SK-N-SH (cell line): ENCODE measurements around the gene KIAA1191. TPM values are rescaled to one million over a fixed set of nuclear protein-coding genes. Genes with fewer than 3 reads are reported as not detected.

Source experiments
- CTCF ChIA-PET: fragments of 300-600, 350-600 bp; formaldehyde crosslinking; extraction: SDS; loops from one replicate; lab custom pipeline; 2021; lab: Yijun Ruan, JAX
- POLR2A ChIA-PET: fragments of 350-600 bp; sonication (Branson Sonifier 250); formaldehyde crosslinking; extraction: SDS; loops from one replicate; lab custom pipeline; 2020; ENCODE audit warnings: antibody characterized with exemption, inconsistent platforms; lab: Yijun Ruan, JAX
- DNase-seq: peaks from one replicate; pipeline ENCODE4 v3.0.0; 2012
- H2AFZ ChIP-seq: fragments of 200-600 bp; sonication (generic); 2 replicates; pipeline ENCODE4 v1.8.1; 2016; ENCODE audit warnings: antibody characterized with exemption, mild to moderate bottlenecking, low read depth
- H3F3A ChIP-seq: fragments of 200-600 bp; sonication (generic); replicated peaks from 2 replicates; pipeline ENCODE3; 2016; ENCODE audit warnings: antibody characterized with exemption, mild to moderate bottlenecking; ENCODE audit not compliant: insufficient read depth
- H3K27ac ChIP-seq, 2 experiments: fragments of 200-500 bp in 1 of 2; fragments of 200-600 bp in 1 of 2; sonication (Bioruptor generic) in 1 of 2; sonication (generic), shearing (Covaris generic) in 1 of 2; 2 replicates each; pipeline versions ENCODE4 v1.5.1 to v1.6.1; 2014 to 2016; ENCODE audit warnings: low read depth in 2 of 2, inconsistent platforms in 1 of 2, low read length in 1 of 2, mild to moderate bottlenecking in 1 of 2, mixed read lengths in 1 of 2
- H3K27me3 ChIP-seq: fragments of 200-600 bp; sonication (generic), shearing (Covaris generic); 2 replicates; pipeline ENCODE4 v1.6.1; 2016; ENCODE audit warnings: mixed run types; ENCODE audit not compliant: insufficient read depth
- H3K36me3 ChIP-seq, 2 experiments: fragments of 200-500 bp in 1 of 2; fragments of 200-600 bp in 1 of 2; sonication (Bioruptor generic) in 1 of 2; sonication (generic) in 1 of 2; replicated peaks in 1 of 2; 2 replicates each; pipeline versions ENCODE3 to v1.5.1; 2014 to 2016; ENCODE audit warnings: low read length in 1 of 2, mild to moderate bottlenecking in 1 of 2; ENCODE audit not compliant: insufficient read depth in 2 of 2, control insufficient read depth in 1 of 2
- H3K4me1 ChIP-seq, 2 experiments: fragments of 200-500 bp in 1 of 2; fragments of 200-600 bp in 1 of 2; sonication (Bioruptor generic) in 1 of 2; sonication (generic), shearing (Covaris generic) in 1 of 2; 2 replicates each; pipeline versions ENCODE4 v1.5.1 to v1.6.1; 2014 to 2016; ENCODE audit warnings: low read depth in 1 of 2, low read length in 1 of 2, mixed run types in 1 of 2; ENCODE audit not compliant: insufficient read depth in 2 of 2, control insufficient read depth in 1 of 2
- H3K4me2 ChIP-seq: fragments of 200-600 bp; sonication (generic), shearing (Covaris generic); 2 replicates; pipeline ENCODE4 v1.6.1; 2017; ENCODE audit warnings: mixed run types
- H3K4me3 ChIP-seq, 2 experiments: fragments of 200-500 bp in 1 of 2; fragments of 200-600 bp in 1 of 2; sonication (Bioruptor generic) in 1 of 2; sonication (generic), shearing (Covaris generic) in 1 of 2; 2 replicates each; pipeline versions ENCODE4 v1.5.1 to v1.8.1; 2014 to 2016; ENCODE audit warnings: low read depth in 2 of 2, inconsistent platforms in 1 of 2, low read length in 1 of 2, mild to moderate bottlenecking in 1 of 2, mixed read lengths in 1 of 2, moderate library complexity in 1 of 2
- H3K79me2 ChIP-seq: fragments of 200-600 bp; sonication (generic); 2 replicates; pipeline ENCODE4 v1.8.1; 2017; ENCODE audit warnings: mild to moderate bottlenecking; ENCODE audit not compliant: insufficient read depth
- H3K9ac ChIP-seq: fragments of 200-600 bp; sonication (generic); 2 replicates; pipeline ENCODE4 v1.6.1; 2017; ENCODE audit warnings: mixed run types
- H3K9me2 ChIP-seq: fragments of 200-600 bp; sonication (generic); 2 replicates; pipeline ENCODE4 v1.6.1; 2017; ENCODE audit warnings: mixed run types
- H3K9me3 ChIP-seq: fragments of 200-600 bp; sonication (generic); 2 replicates; pipeline ENCODE4 v1.6.1; 2017; ENCODE audit warnings: mixed run types, mild to moderate bottlenecking, moderate library complexity
- H4K20me1 ChIP-seq: fragments of 200-600 bp; sonication (generic); 2 replicates; pipeline ENCODE4 v1.6.1; 2017; ENCODE audit warnings: mild to moderate bottlenecking, mixed run types; ENCODE audit not compliant: insufficient read depth
- CHD2 ChIP-seq: fragments of 150-350 bp; IDR thresholded peaks from 2 replicates; pipeline ENCODE4 v1.6.1; 2018; ENCODE audit warnings: low read length; ENCODE audit not compliant: partially characterized antibody
- FOSL2 ChIP-seq: IDR thresholded peaks from 2 replicates; pipeline ENCODE4 v1.4.0; 2012; ENCODE audit warnings: low read depth, mild to moderate bottlenecking, moderate library complexity, borderline replicate concordance
- GABPA ChIP-seq: IDR thresholded peaks from 2 replicates; pipeline ENCODE4 v1.4.0; 2012; ENCODE audit warnings: low read depth, mild to moderate bottlenecking
- MXI1 ChIP-seq: IDR thresholded peaks from 2 replicates; pipeline ENCODE4 v1.6.1; 2012; ENCODE audit warnings: mild to moderate bottlenecking, low read depth, low read length, improper control_type of control experiment
- NRF1 ChIP-seq: IDR thresholded peaks from 2 replicates; pipeline ENCODE4 v1.6.1; 2012; ENCODE audit warnings: low read depth, mild to moderate bottlenecking, low read length
- RAD21 ChIP-seq: IDR thresholded peaks from 2 replicates; pipeline ENCODE4 v1.6.1; 2012; ENCODE audit warnings: mild to moderate bottlenecking, low read length
- RCOR1 ChIP-seq: fragments of 150-350 bp; IDR thresholded peaks from 2 replicates; pipeline ENCODE4 v1.6.1; 2017; ENCODE audit warnings: antibody characterized with exemption, low read length
- RFX5 ChIP-seq: IDR thresholded peaks from 2 replicates; pipeline ENCODE4 v1.6.1; 2012; ENCODE audit warnings: mild to moderate bottlenecking, improper control_type of control experiment, low read length
- RXRA ChIP-seq: IDR thresholded peaks from 2 replicates; pipeline ENCODE4 v1.4.0; 2012; ENCODE audit warnings: low read depth, mild to moderate bottlenecking, borderline replicate concordance
- SMC3 ChIP-seq: IDR thresholded peaks from 2 replicates; pipeline ENCODE4 v1.6.1; 2012; ENCODE audit warnings: low read depth, low read length, improper control_type of control experiment
- TAF1 ChIP-seq: IDR thresholded peaks from 2 replicates; pipeline ENCODE4 v1.6.1; 2012; ENCODE audit warnings: low read depth, mild to moderate bottlenecking, low read length, moderate library complexity, borderline replicate concordance
- TCF12 ChIP-seq: IDR thresholded peaks from 2 replicates; pipeline ENCODE4 v1.4.0; 2012
- TEAD4 ChIP-seq: IDR thresholded peaks from 2 replicates; pipeline ENCODE4 v1.4.0; 2012; ENCODE audit warnings: mild to moderate bottlenecking, borderline replicate concordance; ENCODE audit not compliant: insufficient read depth
- YY1 ChIP-seq: IDR thresholded peaks from 2 replicates; pipeline ENCODE4 v1.4.0; 2012; ENCODE audit warnings: low read depth, mild to moderate bottlenecking
- WGBS: methylation state at CpG from one replicate; pipeline ENCODE4 v1.1.6; 2017; ENCODE audit warnings: low lambda C conversion rate; 5-methylcytosine and 5-hydroxymethylcytosine counted together
- polyA plus RNA-seq, 3 experiments: library from polyadenylated mRNA; depleted of rRNA; stranded (reverse); fragments of >200 nt; gene quantifications; 2 replicates each; pipeline ENCODE4 v1.2.3, GENCODE V29; 2012
- TF ChIP-seq, protein P1 (sequence below): IDR thresholded peaks from 2 replicates; pipeline ENCODE4 v1.4.0; 2012; ENCODE audit warnings: low read depth, borderline replicate concordance
- TF ChIP-seq, protein P2 (sequence below): fragments of 150-350 bp; IDR thresholded peaks from 2 replicates; pipeline ENCODE4 v1.6.1; 2017; ENCODE audit warnings: antibody characterized with exemption, low read length, low read depth, borderline replicate concordance
- TF ChIP-seq, protein P3 (sequence below): fragments of 200-600 bp; sonication (generic); IDR thresholded peaks from 2 replicates; pipeline ENCODE4 v1.6.1; 2017; ENCODE audit warnings: antibody characterized with exemption, mild to moderate bottlenecking, moderate library complexity
- TF ChIP-seq, protein P4 (sequence below): fragments of 150-350 bp; IDR thresholded peaks from 2 replicates; pipeline ENCODE4 v1.6.1; 2016; ENCODE audit warnings: mild to moderate bottlenecking, low read depth, low read length
- TF ChIP-seq, protein P5 (sequence below): IDR thresholded peaks from 2 replicates; pipeline ENCODE4 v1.4.0; 2012; ENCODE audit warnings: low read depth, borderline replicate concordance
- TF ChIP-seq, protein P6 (sequence below): IDR thresholded peaks from 2 replicates; pipeline ENCODE4 v1.6.1; 2012; ENCODE audit warnings: mild to moderate bottlenecking, low read depth, low read length, moderate library complexity

The KIAA1191 gene
- polyA plus RNA-seq, 1 of the 3 experiments (the other 2 are of a cell fraction) = 100 TPM

DNA sequence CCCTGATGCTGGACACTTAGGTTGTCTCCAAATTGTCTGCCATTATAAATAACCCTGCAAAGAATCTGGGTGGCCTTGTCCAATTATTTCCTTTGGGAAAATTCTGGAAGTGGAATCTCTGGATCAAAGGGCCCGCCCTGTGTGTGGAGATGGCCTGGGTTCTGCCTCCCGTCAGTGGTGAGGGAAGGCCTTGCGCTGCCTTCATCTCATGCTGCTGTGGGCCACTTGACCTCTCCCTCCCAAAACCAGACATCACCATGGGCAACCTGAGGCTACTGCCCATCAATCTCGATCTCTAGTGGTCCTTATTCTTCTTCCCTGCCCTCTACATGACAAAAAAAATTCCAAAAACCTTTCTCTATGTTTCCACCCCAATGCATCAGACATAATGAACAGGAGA lies 48.2 kb upstream of the KIAA1191 start (continued):
- TF ChIP-seq, protein P1, sequence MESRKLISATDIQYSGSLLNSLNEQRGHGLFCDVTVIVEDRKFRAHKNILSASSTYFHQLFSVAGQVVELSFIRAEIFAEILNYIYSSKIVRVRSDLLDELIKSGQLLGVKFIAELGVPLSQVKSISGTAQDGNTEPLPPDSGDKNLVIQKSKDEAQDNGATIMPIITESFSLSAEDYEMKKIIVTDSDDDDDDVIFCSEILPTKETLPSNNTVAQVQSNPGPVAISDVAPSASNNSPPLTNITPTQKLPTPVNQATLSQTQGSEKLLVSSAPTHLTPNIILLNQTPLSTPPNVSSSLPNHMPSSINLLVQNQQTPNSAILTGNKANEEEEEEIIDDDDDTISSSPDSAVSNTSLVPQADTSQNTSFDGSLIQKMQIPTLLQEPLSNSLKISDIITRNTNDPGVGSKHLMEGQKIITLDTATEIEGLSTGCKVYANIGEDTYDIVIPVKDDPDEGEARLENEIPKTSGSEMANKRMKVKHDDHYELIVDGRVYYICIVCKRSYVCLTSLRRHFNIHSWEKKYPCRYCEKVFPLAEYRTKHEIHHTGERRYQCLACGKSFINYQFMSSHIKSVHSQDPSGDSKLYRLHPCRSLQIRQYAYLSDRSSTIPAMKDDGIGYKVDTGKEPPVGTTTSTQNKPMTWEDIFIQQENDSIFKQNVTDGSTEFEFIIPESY = no peak
- TF ChIP-seq, protein P2, sequence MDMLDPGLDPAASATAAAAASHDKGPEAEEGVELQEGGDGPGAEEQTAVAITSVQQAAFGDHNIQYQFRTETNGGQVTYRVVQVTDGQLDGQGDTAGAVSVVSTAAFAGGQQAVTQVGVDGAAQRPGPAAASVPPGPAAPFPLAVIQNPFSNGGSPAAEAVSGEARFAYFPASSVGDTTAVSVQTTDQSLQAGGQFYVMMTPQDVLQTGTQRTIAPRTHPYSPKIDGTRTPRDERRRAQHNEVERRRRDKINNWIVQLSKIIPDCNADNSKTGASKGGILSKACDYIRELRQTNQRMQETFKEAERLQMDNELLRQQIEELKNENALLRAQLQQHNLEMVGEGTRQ = no peak

DNA sequence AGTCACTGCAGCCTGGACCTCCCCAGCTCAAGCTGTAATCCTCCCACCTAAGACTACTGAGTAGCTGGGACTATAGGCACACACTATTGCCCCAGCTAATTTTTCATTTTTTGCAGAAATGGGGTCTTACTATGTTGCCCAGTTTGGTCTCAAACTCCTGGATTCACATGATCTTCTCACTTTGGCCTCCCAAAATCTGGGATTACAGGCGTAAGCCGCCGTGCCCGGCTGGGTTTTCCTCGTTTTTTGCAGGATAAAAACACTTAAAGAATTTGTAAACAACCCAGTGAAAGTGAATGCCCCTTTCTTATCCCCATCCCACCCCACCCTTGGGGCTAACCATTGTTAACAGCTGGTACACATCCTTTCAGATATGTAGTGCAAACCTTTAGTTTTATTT lies 47.0 kb upstream of the KIAA1191 start:
- H3K4me1 ChIP-seq = no peaks in the 10 kb centered on the region
- no peak overlapping the region for H2AFZ ChIP-seq
- no peak overlapping the region for H3K9ac ChIP-seq
- no peak for DNase-seq
- no peaks in the 10 kb centered on the region for H3F3A ChIP-seq
- H3K79me2 ChIP-seq = peaks cover 3% of the 10 kb centered on the region; the same call in 1 of the 2 replicates
- POLR2A ChIA-PET = no interaction called here
- H3K4me3 ChIP-seq = no peak overlapping the region
- peaks cover 0 to 9% of the 10 kb centered on the region in 2 experiments for H3K36me3 ChIP-seq
- H3K4me2 ChIP-seq = no peak overlapping the region
- no peak for TF ChIP-seq TCF12
- no peak for TF ChIP-seq RCOR1
- TF ChIP-seq MXI1 = no peak
- TF ChIP-seq, protein P3, sequence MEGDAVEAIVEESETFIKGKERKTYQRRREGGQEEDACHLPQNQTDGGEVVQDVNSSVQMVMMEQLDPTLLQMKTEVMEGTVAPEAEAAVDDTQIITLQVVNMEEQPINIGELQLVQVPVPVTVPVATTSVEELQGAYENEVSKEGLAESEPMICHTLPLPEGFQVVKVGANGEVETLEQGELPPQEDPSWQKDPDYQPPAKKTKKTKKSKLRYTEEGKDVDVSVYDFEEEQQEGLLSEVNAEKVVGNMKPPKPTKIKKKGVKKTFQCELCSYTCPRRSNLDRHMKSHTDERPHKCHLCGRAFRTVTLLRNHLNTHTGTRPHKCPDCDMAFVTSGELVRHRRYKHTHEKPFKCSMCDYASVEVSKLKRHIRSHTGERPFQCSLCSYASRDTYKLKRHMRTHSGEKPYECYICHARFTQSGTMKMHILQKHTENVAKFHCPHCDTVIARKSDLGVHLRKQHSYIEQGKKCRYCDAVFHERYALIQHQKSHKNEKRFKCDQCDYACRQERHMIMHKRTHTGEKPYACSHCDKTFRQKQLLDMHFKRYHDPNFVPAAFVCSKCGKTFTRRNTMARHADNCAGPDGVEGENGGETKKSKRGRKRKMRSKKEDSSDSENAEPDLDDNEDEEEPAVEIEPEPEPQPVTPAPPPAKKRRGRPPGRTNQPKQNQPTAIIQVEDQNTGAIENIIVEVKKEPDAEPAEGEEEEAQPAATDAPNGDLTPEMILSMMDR = no peak
- no peak for TF ChIP-seq NRF1
- no peak for TF ChIP-seq CHD2
- TF ChIP-seq, protein P4, sequence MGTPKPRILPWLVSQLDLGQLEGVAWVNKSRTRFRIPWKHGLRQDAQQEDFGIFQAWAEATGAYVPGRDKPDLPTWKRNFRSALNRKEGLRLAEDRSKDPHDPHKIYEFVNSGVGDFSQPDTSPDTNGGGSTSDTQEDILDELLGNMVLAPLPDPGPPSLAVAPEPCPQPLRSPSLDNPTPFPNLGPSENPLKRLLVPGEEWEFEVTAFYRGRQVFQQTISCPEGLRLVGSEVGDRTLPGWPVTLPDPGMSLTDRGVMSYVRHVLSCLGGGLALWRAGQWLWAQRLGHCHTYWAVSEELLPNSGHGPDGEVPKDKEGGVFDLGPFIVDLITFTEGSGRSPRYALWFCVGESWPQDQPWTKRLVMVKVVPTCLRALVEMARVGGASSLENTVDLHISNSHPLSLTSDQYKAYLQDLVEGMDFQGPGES = no peak
- no peak for TF ChIP-seq RFX5
- TF ChIP-seq, protein P5, sequence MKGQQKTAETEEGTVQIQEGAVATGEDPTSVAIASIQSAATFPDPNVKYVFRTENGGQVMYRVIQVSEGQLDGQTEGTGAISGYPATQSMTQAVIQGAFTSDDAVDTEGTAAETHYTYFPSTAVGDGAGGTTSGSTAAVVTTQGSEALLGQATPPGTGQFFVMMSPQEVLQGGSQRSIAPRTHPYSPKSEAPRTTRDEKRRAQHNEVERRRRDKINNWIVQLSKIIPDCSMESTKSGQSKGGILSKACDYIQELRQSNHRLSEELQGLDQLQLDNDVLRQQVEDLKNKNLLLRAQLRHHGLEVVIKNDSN = no peak
- TF ChIP-seq RAD21 = no peak
- TF ChIP-seq YY1 = no peak
- no peak for TF ChIP-seq FOSL2
- TF ChIP-seq GABPA = no peak
- TF ChIP-seq SMC3 = no peak
- TF ChIP-seq TEAD4 = no peak
- no peak for TF ChIP-seq RXRA
- TF ChIP-seq, protein P2 = no peak
- TF ChIP-seq, protein P6, sequence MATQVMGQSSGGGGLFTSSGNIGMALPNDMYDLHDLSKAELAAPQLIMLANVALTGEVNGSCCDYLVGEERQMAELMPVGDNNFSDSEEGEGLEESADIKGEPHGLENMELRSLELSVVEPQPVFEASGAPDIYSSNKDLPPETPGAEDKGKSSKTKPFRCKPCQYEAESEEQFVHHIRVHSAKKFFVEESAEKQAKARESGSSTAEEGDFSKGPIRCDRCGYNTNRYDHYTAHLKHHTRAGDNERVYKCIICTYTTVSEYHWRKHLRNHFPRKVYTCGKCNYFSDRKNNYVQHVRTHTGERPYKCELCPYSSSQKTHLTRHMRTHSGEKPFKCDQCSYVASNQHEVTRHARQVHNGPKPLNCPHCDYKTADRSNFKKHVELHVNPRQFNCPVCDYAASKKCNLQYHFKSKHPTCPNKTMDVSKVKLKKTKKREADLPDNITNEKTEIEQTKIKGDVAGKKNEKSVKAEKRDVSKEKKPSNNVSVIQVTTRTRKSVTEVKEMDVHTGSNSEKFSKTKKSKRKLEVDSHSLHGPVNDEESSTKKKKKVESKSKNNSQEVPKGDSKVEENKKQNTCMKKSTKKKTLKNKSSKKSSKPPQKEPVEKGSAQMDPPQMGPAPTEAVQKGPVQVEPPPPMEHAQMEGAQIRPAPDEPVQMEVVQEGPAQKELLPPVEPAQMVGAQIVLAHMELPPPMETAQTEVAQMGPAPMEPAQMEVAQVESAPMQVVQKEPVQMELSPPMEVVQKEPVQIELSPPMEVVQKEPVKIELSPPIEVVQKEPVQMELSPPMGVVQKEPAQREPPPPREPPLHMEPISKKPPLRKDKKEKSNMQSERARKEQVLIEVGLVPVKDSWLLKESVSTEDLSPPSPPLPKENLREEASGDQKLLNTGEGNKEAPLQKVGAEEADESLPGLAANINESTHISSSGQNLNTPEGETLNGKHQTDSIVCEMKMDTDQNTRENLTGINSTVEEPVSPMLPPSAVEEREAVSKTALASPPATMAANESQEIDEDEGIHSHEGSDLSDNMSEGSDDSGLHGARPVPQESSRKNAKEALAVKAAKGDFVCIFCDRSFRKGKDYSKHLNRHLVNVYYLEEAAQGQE = no peak
- no peak for TF ChIP-seq TAF1
- H4K20me1 ChIP-seq = no peaks in the 10 kb centered on the region
- no peak overlapping the region for H3K27ac ChIP-seq
- H3K9me3 ChIP-seq = no peaks in the 10 kb centered on the region
- CTCF ChIA-PET = interaction anchor here (0.6 kb wide), 1 partner anchor 679 kb away, joined by 3 read pairs; no protein-coding TSS in a partner anchor
- WGBS = 92% methylated on average over 5 of the region's 5 CpGs
- H3K9me2 ChIP-seq = no peaks in the 10 kb centered on the region
- no peaks in the 10 kb centered on the region for H3K27me3 ChIP-seq
